GM18505 (cell line): ENCODE results near the gene ASTN2.

Experiments
- ATAC-seq: cut with Tn5 transposase; IDR thresholded peaks from one replicate; pipeline ENCODE4 v1.9.1; 2021; ENCODE audit not compliant: unreplicated experiment
- POLR2A ChIP-seq: IDR thresholded peaks from 4 replicates; pipeline ENCODE4 v1.6.1; 2011; ENCODE audit warnings: borderline replicate concordance; ENCODE audit not compliant: insufficient read depth, insufficient read length; ENCODE audit errors: extremely low read depth

The ASTN2 gene

GRCh38 chr9:117359910-117360309 lies 54.9 kb downstream of the ASTN2 start:
- ATAC-seq: no peak
- TF ChIP-seq POLR2A: no peak

- no peak for TF ChIP-seq POLR2A
- no peak for ATAC-seq
These were observed 59.3 kb downstream of the ASTN2 start for GRCh38 chr9:117355542-117355941.

- ATAC-seq: no peak
- no peak for TF ChIP-seq POLR2A
These were observed 59.9 kb downstream of the ASTN2 start for GRCh38 chr9:117354997-117355396.

GRCh38 chr9:117354244-117354847 lies 60.5 kb downstream of the ASTN2 start:
- TF ChIP-seq POLR2A: no peak
- no peak for ATAC-seq

GRCh38 chr9:117344892-117345660 lies 69.8 kb downstream of the ASTN2 start:
- no peak for ATAC-seq
- TF ChIP-seq POLR2A: no peak

- no peak for TF ChIP-seq POLR2A
- ATAC-seq: no peak
These were observed 71.4 kb downstream of the ASTN2 start for GRCh38 chr9:117343427-117343826.

- no peak for ATAC-seq
- no peak for TF ChIP-seq POLR2A
These were observed 73.7 kb downstream of the ASTN2 start for GRCh38 chr9:117341151-117341550.

GRCh38 chr9:117340422-117340821 lies 74.4 kb downstream of the ASTN2 start:
- no peak for ATAC-seq
- TF ChIP-seq POLR2A: no peak

- TF ChIP-seq POLR2A: no peak
- ATAC-seq: no peak
These were observed 78.9 kb downstream of the ASTN2 start for GRCh38 chr9:117335837-117336433.

- ATAC-seq: no peak
- TF ChIP-seq POLR2A: no peak
These were observed 80.8 kb downstream of the ASTN2 start for GRCh38 chr9:117334101-117334500.

GRCh38 chr9:117325831-117326230 lies 89.0 kb downstream of the ASTN2 start:
- no peak for ATAC-seq
- no peak for TF ChIP-seq POLR2A

- ATAC-seq: no peak
- no peak for TF ChIP-seq POLR2A
These were observed 89.6 kb downstream of the ASTN2 start for GRCh38 chr9:117325110-117325731.

- ATAC-seq: no peak
- no peak for TF ChIP-seq POLR2A
These were observed 91.5 kb downstream of the ASTN2 start for GRCh38 chr9:117323390-117323789.
